ENCODE measurements around the gene NIN. TPM values are rescaled to one million over a fixed set of nuclear protein-coding genes. Genes with fewer than 3 reads are reported as not detected.
A peak's percentile ranks its signal among the peaks of the same experiment; 100 is the strongest.

The NIN gene
- polyA plus RNA-seq (ENCODE audit: insufficient read length in 3 of 3): 10 to 100 TPM; 34.6 to 36.0 (median 35.1) TPM

- peak in 1 of 3 donors; percentile 23 for DNase-seq (ENCODE audit: low read depth in 3 of 3, low spot score in 2 of 3)
Observed at GRCh38 chr14:50830932-50831725, at the start of gene NIN. Gene NIN (minus strand): TSS chr14:50831162. CDS start chr14:50822056, 9,106 bp downstream.

- no peak for DNase-seq (ENCODE audit: low read depth in 3 of 3, low spot score in 2 of 3)
Observed at GRCh38 chr14:50875359-50876070, 44.6 kb upstream of the NIN start.

- no peak for DNase-seq (ENCODE audit: low read depth in 3 of 3, low spot score in 2 of 3)
Observed at GRCh38 chr14:50874757-50875156, 43.8 kb upstream of the NIN start.

- no peak for DNase-seq (ENCODE audit: low read depth in 3 of 3, low spot score in 2 of 3)
Observed at GRCh38 chr14:50871914-50872732, 41.2 kb upstream of the NIN start, which contains the start of gene ABHD12B. Gene ABHD12B (plus strand): TSS chr14:50872053. CDS start chr14:50872175, 122 bp downstream.

GRCh38 chr14:50871228-50871627 is 40.3 kb upstream of the NIN start:
- DNase-seq (ENCODE audit: low read depth in 3 of 3, low spot score in 2 of 3): no peak

GRCh38 chr14:50865391-50866076 is 34.6 kb upstream of the NIN start:
- DNase-seq (ENCODE audit: low read depth in 3 of 3, low spot score in 2 of 3): no peak

GRCh38 chr14:50864946-50865345 is 34.0 kb upstream of the NIN start:
- DNase-seq (ENCODE audit: low read depth in 3 of 3, low spot score in 2 of 3): no peak

- DNase-seq (ENCODE audit: low read depth in 3 of 3, low spot score in 2 of 3): no peak
Observed at GRCh38 chr14:50864237-50864636, 33.3 kb upstream of the NIN start.

- DNase-seq (ENCODE audit: low read depth in 3 of 3, low spot score in 2 of 3): no peak
Observed at GRCh38 chr14:50862036-50862570, 31.1 kb upstream of the NIN start.

GRCh38 chr14:50860478-50861086 is 29.6 kb upstream of the NIN start:
- peak; percentile 57 to 74 (median 64) for DNase-seq (ENCODE audit: low read depth in 3 of 3, low spot score in 2 of 3)

- no peak for DNase-seq (ENCODE audit: low read depth in 3 of 3, low spot score in 2 of 3)
Observed at GRCh38 chr14:50859296-50859624, 28.3 kb upstream of the NIN start.

GRCh38 chr14:50856660-50857059 is 25.7 kb upstream of the NIN start:
- no peak for DNase-seq (ENCODE audit: low read depth in 3 of 3, low spot score in 2 of 3)

GRCh38 chr14:50855558-50855957 is 24.6 kb upstream of the NIN start:
- no peak for DNase-seq (ENCODE audit: low read depth in 3 of 3, low spot score in 2 of 3)

- no peak for DNase-seq (ENCODE audit: low read depth in 3 of 3, low spot score in 2 of 3)
Observed at GRCh38 chr14:50854521-50854920, 23.6 kb upstream of the NIN start.

GRCh38 chr14:50853891-50854290 is 22.9 kb upstream of the NIN start:
- no peak for DNase-seq (ENCODE audit: low read depth in 3 of 3, low spot score in 2 of 3)

GRCh38 chr14:50846226-50846880 is 15.4 kb upstream of the NIN start:
- DNase-seq (ENCODE audit: low read depth in 3 of 3, low spot score in 2 of 3): no peak

- no peak for DNase-seq (ENCODE audit: low read depth in 3 of 3, low spot score in 2 of 3)
Observed at GRCh38 chr14:50845166-50845565, 14.2 kb upstream of the NIN start.

- DNase-seq (ENCODE audit: low read depth in 3 of 3, low spot score in 2 of 3): no peak
Observed at GRCh38 chr14:50844391-50844790, 13.4 kb upstream of the NIN start.

GRCh38 chr14:50839691-50840090 is 8.7 kb upstream of the NIN start:
- DNase-seq (ENCODE audit: low read depth in 3 of 3, low spot score in 2 of 3): no peak
